IMR-90 (cell line): ENCODE measurements around the gene CPEB1. TPM values are rescaled to one million over a fixed set of nuclear protein-coding genes. Genes with fewer than 3 reads are reported as not detected.
"Not testable (repeated sequence)": the region's sequence is repeated elsewhere in the genome, so short reads cannot be mapped to it uniquely, and the experiment has no call there.

ENCODE experiments used
- ATAC-seq: fragments of 200-7000 bp; cut with Tn5 transposase; 2 replicates; pipeline ENCODE4 v1.9.1; 2020; ENCODE audit warnings: low read depth, mild to moderate bottlenecking, moderate library complexity
- BruUV-seq: library from RNA; stranded (reverse); fragments of 400-500 nt; replicated peaks from 2 replicates; lab custom pipeline; 2021; lab: Mats Ljungman, UMichigan
- CTCF ChIA-PET: fragments of 300-600 bp; formaldehyde crosslinking; extraction: SDS; loops from one replicate; lab custom pipeline; 2021; ENCODE audit warnings: antibody characterized with exemption; lab: Yijun Ruan, JAX
- POLR2A ChIA-PET: fragments of 300-600 bp; sonication (Branson Sonifier 250); formaldehyde crosslinking; loops from one replicate; lab custom pipeline; 2022; ENCODE audit warnings: antibody characterized with exemption; ENCODE audit not compliant: unreplicated experiment; lab: Charles Lee
- DNase-seq: peaks from one replicate; pipeline ENCODE4 v3.0.0; 2013
- H2AFZ ChIP-seq: replicated peaks from 2 replicates; pipeline ENCODE3; 2013; ENCODE audit warnings: low read length, mild to moderate bottlenecking; ENCODE audit not compliant: poor library complexity
- H2AK5ac ChIP-seq: 2 replicates; pipeline ENCODE4 v1.6.1; 2013; ENCODE audit warnings: low read depth, low read length, inconsistent platforms
- H2AK9ac ChIP-seq: replicated peaks from 2 replicates; pipeline ENCODE3; 2013; ENCODE audit warnings: mild to moderate bottlenecking, low read depth, low read length, moderate library complexity; ENCODE audit not compliant: poor library complexity
- H2BK120ac ChIP-seq: 2 replicates; pipeline ENCODE4 v1.6.1; 2013; ENCODE audit warnings: low read depth, low read length, inconsistent platforms
- H2BK15ac ChIP-seq: 3 replicates; pipeline ENCODE4 v1.6.1; 2013; ENCODE audit warnings: low read depth, low read length, inconsistent platforms
- H2BK20ac ChIP-seq: 2 replicates; pipeline ENCODE4 v1.6.1; 2013; ENCODE audit warnings: low read depth, mild to moderate bottlenecking, inconsistent platforms, low read length, moderate library complexity
- H2BK5ac ChIP-seq: 2 replicates; pipeline ENCODE4 v1.6.1; 2013; ENCODE audit warnings: mild to moderate bottlenecking, low read depth, low read length, inconsistent platforms; ENCODE audit not compliant: poor library complexity, severe bottlenecking
- H3K14ac ChIP-seq: replicated peaks from 2 replicates; pipeline ENCODE4 v1.6.1; 2013; ENCODE audit warnings: low read depth, low read length, inconsistent platforms
- H3K18ac ChIP-seq: 2 replicates; pipeline ENCODE4 v1.6.1; 2013; ENCODE audit warnings: low read depth, low read length, control low read depth
- H3K23ac ChIP-seq: 2 replicates; pipeline ENCODE4 v1.6.1; 2013; ENCODE audit warnings: low read depth, low read length, inconsistent platforms
- H3K27ac ChIP-seq: 2 replicates; pipeline ENCODE4 v1.5.1; 2013; ENCODE audit warnings: mild to moderate bottlenecking, control low read depth, low read length; ENCODE audit not compliant: insufficient read depth
- H3K27me3 ChIP-seq: 2 replicates; pipeline ENCODE4 v1.6.1; 2013; ENCODE audit warnings: low read length; ENCODE audit not compliant: control insufficient read depth, insufficient read depth
- H3K36me3 ChIP-seq: 2 replicates; pipeline ENCODE4 v1.6.1; 2013; ENCODE audit warnings: low read length, mixed read lengths; ENCODE audit not compliant: control insufficient read depth, insufficient read depth
- H3K4ac ChIP-seq: 2 replicates; pipeline ENCODE4 v1.6.1; 2013; ENCODE audit warnings: low read depth, low read length, inconsistent platforms
- H3K4me1 ChIP-seq: 2 replicates; pipeline ENCODE4 v1.6.1; 2013; ENCODE audit warnings: low read length, mixed read lengths; ENCODE audit not compliant: control insufficient read depth, insufficient read depth
- H3K4me2 ChIP-seq: 2 replicates; pipeline ENCODE4 v1.6.1; 2013; ENCODE audit warnings: low read depth, mild to moderate bottlenecking, control low read depth, low read length, moderate library complexity
- H3K4me3 ChIP-seq: 2 replicates; pipeline ENCODE4 v1.5.1; 2013; ENCODE audit warnings: low read depth, mild to moderate bottlenecking, control low read depth, low read length, moderate library complexity; ENCODE audit not compliant: insufficient read depth
- H3K56ac ChIP-seq: 2 replicates; pipeline ENCODE4 v1.6.1; 2013; ENCODE audit warnings: low read length, inconsistent platforms; ENCODE audit not compliant: insufficient read depth; ENCODE audit errors: extremely low read depth
- H3K79me1 ChIP-seq, 2 experiments: 2 replicates each; pipeline ENCODE4 v1.6.1; 2013; ENCODE audit warnings: low read length in 2 of 2, inconsistent platforms in 1 of 2, low read depth in 1 of 2
- H3K9ac ChIP-seq: 2 replicates; pipeline ENCODE4 v1.6.1; 2013; ENCODE audit warnings: low read depth, low read length, control low read depth
- H3K9me1 ChIP-seq: 2 replicates; pipeline ENCODE4 v1.6.1; 2013; ENCODE audit warnings: low read length, inconsistent platforms; ENCODE audit not compliant: insufficient read depth
- H3K9me3 ChIP-seq: 2 replicates; pipeline ENCODE4 v1.6.1; 2013; ENCODE audit warnings: low read length; ENCODE audit not compliant: control insufficient read depth, insufficient read depth
- H4K20me1 ChIP-seq: 2 replicates; pipeline ENCODE4 v1.6.1; 2013; ENCODE audit warnings: low read length, inconsistent platforms; ENCODE audit not compliant: insufficient read depth
- H4K5ac ChIP-seq: 2 replicates; pipeline ENCODE4 v1.6.1; 2013; ENCODE audit warnings: mild to moderate bottlenecking, low read depth, low read length, control low read depth
- H4K8ac ChIP-seq, 2 experiments: 2 replicates each; pipeline ENCODE4 v1.6.1; 2013; ENCODE audit warnings: low read depth in 2 of 2, low read length in 2 of 2, control low read depth in 1 of 2, inconsistent platforms in 1 of 2
- H4K91ac ChIP-seq: 2 replicates; pipeline ENCODE4 v1.6.1; 2013; ENCODE audit warnings: low read depth, low read length, inconsistent platforms; ENCODE audit not compliant: insufficient read depth
- dilution Hi-C: fragments of 300-500 bp; cut with HindIII; formaldehyde crosslinking; loops from one replicate; pipeline ENCODE4 v1.14.3; 2018; ENCODE audit warnings: low sequenced_read_pairs; ENCODE audit not compliant: unreplicated experiment
- in situ Hi-C: fragments of 300-500 bp; cut with MboI; formaldehyde crosslinking; loops from 3 replicates; pipeline ENCODE4 v1.14.3; 2019; ENCODE audit warnings: low sequenced_read_pairs, inconsistent platforms, mixed read lengths
- intact Hi-C: fragments of 100-400 bp; cut with micrococcal nuclease; formaldehyde crosslinking; loops from 2 replicates; pipeline ENCODE4 v1.10.0; 2022
- polyA plus RNA-seq, 3 experiments: library from polyadenylated mRNA; depleted of rRNA; stranded (reverse); fragments of >200 nt; gene quantifications; 2 replicates each; pipeline ENCODE4 v1.2.3, GENCODE V29; 2012; ENCODE audit warnings: low replicate concordance in 1 of 3
- total RNA-seq: library from RNA; depleted of rRNA; stranded (reverse); fragments of >200 nt; gene quantifications from 2 replicates; pipeline ENCODE4 v1.2.3, GENCODE V29; 2012; rRNA removed

CPEB1 gene
- total and polyA plus RNA-seq, 2 of the 4 experiments (the other 2 are of a cell fraction): 8.9 to 12.5 TPM

DNA sequence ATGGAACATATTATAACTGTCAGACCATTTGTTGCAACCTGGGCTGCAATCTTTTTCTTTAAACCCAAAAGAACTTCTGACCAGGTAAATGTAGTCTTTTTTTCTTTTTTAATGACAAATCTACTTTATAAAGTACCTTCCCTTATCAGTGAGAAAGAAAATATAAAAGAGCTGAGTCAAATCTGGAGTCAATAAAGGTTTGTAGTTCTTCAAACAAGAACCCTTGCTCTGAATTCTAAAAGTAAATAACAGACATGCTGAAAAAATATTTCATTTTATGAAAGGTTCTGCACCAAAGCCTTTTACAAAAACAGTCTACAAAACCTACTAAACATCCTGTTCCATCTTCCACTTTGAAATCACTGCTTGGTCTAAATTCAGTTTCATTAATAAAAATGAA lies 149.2 kb downstream of the CPEB1 start:
- H4K5ac ChIP-seq, H3K4me1 ChIP-seq, H3K79me1 ChIP-seq, DNase-seq, H2AK9ac ChIP-seq, H3K4me2 ChIP-seq, in situ Hi-C loops, H3K18ac ChIP-seq, intact Hi-C loops, H3K36me3 ChIP-seq, H2BK120ac ChIP-seq, ATAC-seq, H4K91ac ChIP-seq, BruUV-seq, H4K20me1 ChIP-seq, H2AFZ ChIP-seq, H3K9ac ChIP-seq, H3K4ac ChIP-seq, H3K4me3 ChIP-seq, dilution Hi-C loops, H3K27ac ChIP-seq, H3K27me3 ChIP-seq, H3K23ac ChIP-seq, H4K8ac ChIP-seq, H2BK15ac ChIP-seq, H3K56ac ChIP-seq, H3K9me1 ChIP-seq, H2BK5ac ChIP-seq, H2BK20ac ChIP-seq, H2AK5ac ChIP-seq, H3K14ac ChIP-seq, POLR2A ChIA-PET, H3K9me3 ChIP-seq: not testable (repeated sequence)
- CTCF ChIA-PET: interaction anchor here (0.6 kb wide), 1 partner anchor 1511 kb away, joined by 3 read pairs; no protein-coding TSS in a partner anchor

Other genes with a start within 250 kb of the CPEB1 start
- 0.90 and 1.1 TPM in 2 replicates for gene GOLGA6L9, start 217.5 kb downstream of the CPEB1 start, total RNA-seq
- 1.7 and 2.6 TPM in 2 replicates for gene GOLGA6L9, start 217.5 kb downstream of the CPEB1 start, polyA plus RNA-seq (2012; rRNA removed)
- gene RPS17, start 106.9 kb downstream of the CPEB1 start, total RNA-seq: 2,617 and 3,477 TPM in 2 replicates
- gene RPS17, start 106.9 kb downstream of the CPEB1 start, polyA plus RNA-seq (2012; rRNA removed): 4,201 and 5,358 TPM in 2 replicates
- gene AP3B2, start 62.5 kb upstream of the CPEB1 start, total RNA-seq: not detected in 2 replicates
- 0.07 and 0.14 TPM in 2 replicates for gene AP3B2, start 62.5 kb upstream of the CPEB1 start, polyA plus RNA-seq (2012; rRNA removed)
- gene FSD2, start 158.7 kb upstream of the CPEB1 start, total RNA-seq: not detected in 2 replicates
- gene FSD2, start 158.7 kb upstream of the CPEB1 start, polyA plus RNA-seq (2012; rRNA removed): not detected in 2 replicates
- 1.4 and 1.9 TPM in 2 replicates for gene WHAMM, start 162.3 kb upstream of the CPEB1 start, total RNA-seq
- 3.8 and 4.1 TPM in 2 replicates for gene WHAMM, start 162.3 kb upstream of the CPEB1 start, polyA plus RNA-seq (2012; rRNA removed)